BE2C (cell line): Measurements from ENCODE around the gene RBM10.

ENCODE experiments used
- DNase-seq: peaks from one replicate; pipeline ENCODE4 v3.0.0-alpha.2; 2020
- H3K27me3 ChIP-seq: fragments of 250-450 bp; sonication (Bioruptor Pico); 2 replicates; pipeline ENCODE4 v1.5.1; 2020; ENCODE audit warnings: mild to moderate bottlenecking
- H3K36me3 ChIP-seq: fragments of 250-450 bp; sonication (Bioruptor Pico); 2 replicates; pipeline ENCODE4 v1.5.1; 2020; ENCODE audit warnings: mild to moderate bottlenecking
- H3K4me1 ChIP-seq: fragments of 250-450 bp; sonication (Bioruptor Pico); 2 replicates; pipeline ENCODE4 v1.5.1; 2020
- H3K4me3 ChIP-seq: 2 replicates; pipeline ENCODE4 v1.5.1; 2011; ENCODE audit warnings: low read depth, low read length
- H3K9me3 ChIP-seq: fragments of 250-450 bp; sonication (Bioruptor Pico); 2 replicates; pipeline ENCODE4 v1.5.1; 2020
- CTCF ChIP-seq: IDR thresholded peaks from 2 replicates; pipeline ENCODE4 v1.5.1; 2012; ENCODE audit warnings: mild to moderate bottlenecking, low read depth, low read length

The RBM10 gene

DNA sequence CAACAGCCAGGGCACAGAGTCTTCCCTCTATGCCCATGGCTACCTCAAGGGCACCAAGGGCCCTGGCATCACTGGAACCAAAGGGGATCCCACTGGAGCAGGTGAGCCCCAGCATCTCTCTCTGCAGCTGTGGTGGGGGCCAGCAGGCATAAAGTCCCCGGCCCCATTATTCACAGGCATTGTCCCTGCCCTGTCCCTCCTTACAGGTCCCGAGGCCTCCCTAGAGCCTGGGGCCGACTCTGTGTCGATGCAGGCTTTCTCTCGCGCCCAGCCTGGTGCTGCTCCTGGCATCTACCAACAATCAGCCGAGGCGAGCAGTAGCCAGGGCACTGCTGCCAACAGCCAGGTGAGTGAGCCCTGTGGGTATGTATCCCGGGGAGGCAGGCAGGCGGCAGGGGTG, 36.3 kb downstream of the RBM10 start:
- no peak for TF ChIP-seq CTCF
- H3K27me3 ChIP-seq: no peaks in the 10 kb centered on the region
- H3K4me3 ChIP-seq: no peak overlapping the region
- H3K9me3 ChIP-seq: no peaks in the 10 kb centered on the region
- DNase-seq: no peak
- peaks cover 49% of the 10 kb centered on the region for H3K36me3 ChIP-seq
- H3K4me1 ChIP-seq: no peaks in the 10 kb centered on the region

DNA sequence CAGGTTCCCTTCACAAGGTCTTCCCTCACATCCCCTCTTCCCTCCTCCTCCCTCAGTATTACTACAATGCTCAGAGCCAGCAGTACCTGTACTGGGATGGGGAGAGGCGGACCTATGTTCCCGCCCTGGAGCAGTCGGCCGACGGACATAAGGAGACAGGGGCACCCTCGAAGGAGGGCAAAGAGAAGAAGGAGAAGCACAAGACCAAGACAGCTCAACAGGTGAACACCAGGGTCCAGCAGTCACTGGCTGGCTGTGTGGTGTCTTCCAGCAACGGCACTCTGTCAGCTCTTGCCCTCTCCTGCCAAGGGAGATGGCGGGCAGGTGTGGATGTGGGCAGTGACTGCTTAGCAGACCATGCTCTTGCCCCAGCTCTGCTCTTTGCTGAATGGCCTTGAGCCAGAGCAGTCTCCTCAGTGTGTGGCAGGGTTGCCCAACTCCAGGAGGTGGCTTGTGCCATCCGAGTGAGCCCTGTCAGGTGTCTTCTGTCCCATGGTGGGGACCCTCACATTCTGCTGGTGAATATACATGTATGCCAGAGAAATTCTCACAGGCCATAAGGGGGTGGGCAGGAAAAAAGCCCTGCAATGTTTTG, 37.2 kb downstream of the RBM10 start:
- TF ChIP-seq CTCF: no peak
- Histone ChIP-seq H3K27me3 (no peaks in the 10 kb centered on the region), H3K4me1 (no peaks in the 10 kb centered on the region), H3K9me3 (no peaks in the 10 kb centered on the region), H3K36me3 (peaks cover 53% of the 10 kb centered on the region), H3K4me3 (no peak overlapping the region)
- no peak for DNase-seq

- Histone ChIP-seq H3K27me3 (no peaks in the 10 kb centered on the region), H3K4me3 (no peak overlapping the region), H3K9me3 (no peaks in the 10 kb centered on the region), H3K4me1 (no peaks in the 10 kb centered on the region), H3K36me3 (peaks cover 44% of the 10 kb centered on the region)
- no peak for DNase-seq
- TF ChIP-seq CTCF: no peak
These were observed 39.5 kb downstream of the RBM10 start for GRCh38 chrX:47184486-47184885.

GRCh38 chrX:47185241-47185640, 40.2 kb downstream of the RBM10 start:
- no peak overlapping the region for H3K4me3 ChIP-seq
- DNase-seq: no peak
- peaks cover 40% of the 10 kb centered on the region for H3K36me3 ChIP-seq
- TF ChIP-seq CTCF: no peak
- H3K9me3 ChIP-seq: no peaks in the 10 kb centered on the region
- H3K4me1 ChIP-seq: no peaks in the 10 kb centered on the region
- no peaks in the 10 kb centered on the region for H3K27me3 ChIP-seq

GRCh38 chrX:47186096-47186740, 41.2 kb downstream of the RBM10 start:
- DNase-seq: no peak
- no peaks in the 10 kb centered on the region for H3K9me3 ChIP-seq
- no peaks in the 10 kb centered on the region for H3K27me3 ChIP-seq
- peaks cover 34% of the 10 kb centered on the region for H3K36me3 ChIP-seq
- no peak overlapping the region for H3K4me3 ChIP-seq
- TF ChIP-seq CTCF: no peak
- no peaks in the 10 kb centered on the region for H3K4me1 ChIP-seq

GRCh38 chrX:47187106-47187677, 42.2 kb downstream of the RBM10 start:
- H3K9me3 ChIP-seq: no peaks in the 10 kb centered on the region
- TF ChIP-seq CTCF: no peak
- no peak for DNase-seq
- H3K36me3 ChIP-seq: peaks cover 24% of the 10 kb centered on the region
- H3K27me3 ChIP-seq: no peaks in the 10 kb centered on the region
- H3K4me1 ChIP-seq: no peaks in the 10 kb centered on the region
- H3K4me3 ChIP-seq: no peak overlapping the region
